VCaP (cell line): Measurements from ENCODE around the gene C3orf20.

Source experiments
- H3K27ac ChIP-seq: fragments of 450-650 bp; 2 replicates; pipeline ENCODE4 v1.5.1; 2017
- CTCF ChIP-seq: fragments of 450-650 bp; conservative IDR thresholded peaks from 2 replicates; pipeline ENCODE4 v1.5.1; 2017; ENCODE audit warnings: mild to moderate bottlenecking, moderate library complexity

The C3orf20 gene

GRCh38 chr3:14700891-14701290 is 25.9 kb downstream of the C3orf20 start:
- no peak for TF ChIP-seq CTCF
- no peak overlapping the region for H3K27ac ChIP-seq

- no peak for TF ChIP-seq CTCF
- H3K27ac ChIP-seq, result no peak overlapping the region
Measured at GRCh38 chr3:14701676-14702075, 26.7 kb downstream of the C3orf20 start.

- no peak for TF ChIP-seq CTCF
- H3K27ac ChIP-seq, result no peak overlapping the region
Measured at GRCh38 chr3:14703128-14703750, 28.3 kb downstream of the C3orf20 start.

- no peak for TF ChIP-seq CTCF
- no peak overlapping the region for H3K27ac ChIP-seq
Measured at GRCh38 chr3:14703791-14704190, 28.9 kb downstream of the C3orf20 start.

- H3K27ac ChIP-seq, result no peak overlapping the region
- no peak for TF ChIP-seq CTCF
Measured at GRCh38 chr3:14706096-14706495, 31.2 kb downstream of the C3orf20 start.

- H3K27ac ChIP-seq, result no peak overlapping the region
Measured at GRCh38 chr3:14716591-14716990, 41.6 kb downstream of the C3orf20 start.

GRCh38 chr3:14717307-14717706 is 42.4 kb downstream of the C3orf20 start:
- H3K27ac ChIP-seq, result no peak overlapping the region
- TF ChIP-seq CTCF, result no peak

More at GRCh38 chr3:14716591-14716990, 41.6 kb downstream of the C3orf20 start:
- no peak for TF ChIP-seq CTCF
